A673 (cell line): ENCODE measurements around the gene TRAPPC6A. TPM values are rescaled to one million over a fixed set of nuclear protein-coding genes. Genes with fewer than 3 reads are reported as not detected.

Experiments used
- BruUV-seq: library from RNA; stranded (reverse); fragments of 400-500 nt; replicated peaks from 2 replicates; lab custom pipeline; 2021; lab: Mats Ljungman, UMichigan
- CTCF ChIA-PET: fragments of 300-600 bp; sonication (Branson Sonifier 250); formaldehyde crosslinking; loops from one replicate; lab custom pipeline; 2022; ENCODE audit warnings: antibody characterized with exemption; lab: Charles Lee
- POLR2A ChIA-PET: fragments of 300-600 bp; sonication (Branson Sonifier 250); formaldehyde crosslinking; loops from one replicate; lab custom pipeline; 2022; ENCODE audit warnings: antibody characterized with exemption; ENCODE audit not compliant: low non-redundant PET; lab: Charles Lee
- DNase-seq: peaks from one replicate; pipeline ENCODE4 v3.0.0-alpha.2; 2015; ENCODE audit warnings: low spot score
- H3K27ac ChIP-seq: fragments of 200-600 bp; sonication (generic); 2 replicates; pipeline ENCODE4 v1.5.1; 2016; ENCODE audit warnings: mixed run types, low read depth, mild to moderate bottlenecking, mixed read lengths, antibody characterized with exemption, low read length; ENCODE audit not compliant: poor library complexity, severe bottlenecking
- H3K27me3 ChIP-seq: fragments of 200-600 bp; sonication (generic); replicated peaks from 2 replicates; pipeline ENCODE4 v1.6.1; 2017; ENCODE audit warnings: mixed run types, low read depth, mild to moderate bottlenecking, mixed read lengths, antibody characterized with exemption, low read length; ENCODE audit not compliant: insufficient read depth, poor library complexity
- H3K36me3 ChIP-seq: fragments of 200-600 bp; sonication (generic); 2 replicates; pipeline ENCODE4 v1.6.1; 2016; ENCODE audit warnings: mixed run types, mild to moderate bottlenecking, mixed read lengths, antibody characterized with exemption, low read length; ENCODE audit not compliant: insufficient read depth, poor library complexity, severe bottlenecking
- H3K4me1 ChIP-seq: fragments of 200-600 bp; sonication (generic); 2 replicates; pipeline ENCODE4 v1.6.1; 2017; ENCODE audit warnings: mixed run types, mild to moderate bottlenecking, mixed read lengths, antibody characterized with exemption, low read length; ENCODE audit not compliant: insufficient read depth, poor library complexity, severe bottlenecking
- H3K4me3 ChIP-seq: fragments of 200-600 bp; sonication (generic); 2 replicates; pipeline ENCODE4 v1.5.1; 2016; ENCODE audit warnings: low read depth, mixed run types, mild to moderate bottlenecking, mixed read lengths, low read length; ENCODE audit not compliant: poor library complexity, severe bottlenecking
- H3K9me3 ChIP-seq: fragments of 200-600 bp; sonication (generic); 2 replicates; pipeline ENCODE4 v1.6.1; 2016; ENCODE audit warnings: mixed run types, low read depth, mild to moderate bottlenecking, mixed read lengths, antibody characterized with exemption, low read length; ENCODE audit not compliant: poor library complexity, severe bottlenecking
- EZH2 ChIP-seq: fragments of 200-600 bp; sonication (generic); IDR thresholded peaks from 2 replicates; pipeline ENCODE4 v1.6.1; 2017; ENCODE audit warnings: borderline replicate concordance, low read depth, mild to moderate bottlenecking, mixed read lengths, antibody characterized with exemption, low read length; ENCODE audit not compliant: poor library complexity, severe bottlenecking
- intact Hi-C: fragments of 100-400 bp; cut with micrococcal nuclease; formaldehyde crosslinking; loops from one replicate; pipeline ENCODE4 v1.10.0; 2022; ENCODE audit not compliant: unreplicated experiment
- total RNA-seq: library from RNA; stranded (reverse); gene quantifications from 2 replicates; pipeline ENCODE4 v1.2.3, GENCODE V29; 2021
- TF ChIP-seq, protein P1 (sequence below): fragments of 300-800, 200-600 bp; sonication (generic); conservative IDR thresholded peaks from 2 replicates; pipeline ENCODE4 v1.5.1; 2017; ENCODE audit warnings: low read depth, mild to moderate bottlenecking, antibody characterized with exemption, low read length, moderate library complexity, mixed read lengths

Gene TRAPPC6A
- total RNA-seq, 1 experiment from 2014 or later = 5.8 TPM

DNA sequence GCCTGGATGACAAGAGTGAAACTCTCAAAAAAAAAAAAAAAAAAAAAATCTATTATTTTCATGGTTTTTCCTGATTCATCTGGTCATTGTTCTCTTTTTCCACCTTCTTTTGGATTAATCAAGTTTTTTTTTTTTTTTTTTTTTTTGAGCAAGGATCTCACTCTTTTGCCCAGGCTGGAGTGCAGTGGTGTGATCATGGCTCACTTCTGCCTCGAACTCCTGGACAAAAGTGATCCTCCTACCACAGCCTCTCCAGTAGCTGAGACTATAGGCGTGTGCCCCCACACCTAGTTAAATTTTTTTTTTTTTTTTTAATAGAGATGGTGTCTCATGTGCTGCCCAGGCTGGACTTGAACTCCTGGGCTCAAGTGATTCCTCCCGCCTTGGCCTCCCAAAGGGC, 28.3 kb upstream of the TRAPPC6A start:
- no peak for TF ChIP-seq EZH2
- TF ChIP-seq, protein P1, sequence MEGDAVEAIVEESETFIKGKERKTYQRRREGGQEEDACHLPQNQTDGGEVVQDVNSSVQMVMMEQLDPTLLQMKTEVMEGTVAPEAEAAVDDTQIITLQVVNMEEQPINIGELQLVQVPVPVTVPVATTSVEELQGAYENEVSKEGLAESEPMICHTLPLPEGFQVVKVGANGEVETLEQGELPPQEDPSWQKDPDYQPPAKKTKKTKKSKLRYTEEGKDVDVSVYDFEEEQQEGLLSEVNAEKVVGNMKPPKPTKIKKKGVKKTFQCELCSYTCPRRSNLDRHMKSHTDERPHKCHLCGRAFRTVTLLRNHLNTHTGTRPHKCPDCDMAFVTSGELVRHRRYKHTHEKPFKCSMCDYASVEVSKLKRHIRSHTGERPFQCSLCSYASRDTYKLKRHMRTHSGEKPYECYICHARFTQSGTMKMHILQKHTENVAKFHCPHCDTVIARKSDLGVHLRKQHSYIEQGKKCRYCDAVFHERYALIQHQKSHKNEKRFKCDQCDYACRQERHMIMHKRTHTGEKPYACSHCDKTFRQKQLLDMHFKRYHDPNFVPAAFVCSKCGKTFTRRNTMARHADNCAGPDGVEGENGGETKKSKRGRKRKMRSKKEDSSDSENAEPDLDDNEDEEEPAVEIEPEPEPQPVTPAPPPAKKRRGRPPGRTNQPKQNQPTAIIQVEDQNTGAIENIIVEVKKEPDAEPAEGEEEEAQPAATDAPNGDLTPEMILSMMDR = no peak
- BruUV-seq = no TSS peak
- Histone ChIP-seq H3K9me3 (no peaks in the 10 kb centered on the region), H3K27ac (no peak overlapping the region), H3K27me3 (no peaks in the 10 kb centered on the region), H3K36me3 (no peaks in the 10 kb centered on the region), H3K4me1 (no peaks in the 10 kb centered on the region), H3K4me3 (no peak overlapping the region)
- no peak for DNase-seq
- POLR2A ChIA-PET = no interaction called here
- intact Hi-C loops = no loop called here
- CTCF ChIA-PET = no interaction called here

DNA sequence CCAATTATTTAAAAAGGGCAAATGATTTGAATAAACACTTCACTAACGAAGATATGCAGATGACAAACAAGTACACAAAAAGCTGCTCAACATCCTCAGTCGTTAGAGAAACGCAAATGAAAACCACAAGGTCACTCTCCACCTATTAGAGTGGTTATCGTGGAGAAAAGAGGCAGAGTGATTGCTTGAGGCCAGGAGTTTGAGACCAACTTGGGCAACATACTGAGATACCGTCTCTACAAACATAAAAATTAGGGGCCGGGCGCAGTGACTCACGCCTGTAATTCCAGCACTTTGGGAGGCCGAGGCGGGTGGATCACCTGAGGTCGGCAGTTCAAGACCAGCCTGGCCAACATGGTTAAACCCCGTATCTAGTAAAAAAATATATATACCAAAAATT, 27.8 kb upstream of the TRAPPC6A start:
- TF ChIP-seq, protein P1 = no peak
- TF ChIP-seq EZH2 = no peak
- no peak for DNase-seq
- BruUV-seq = no TSS peak
- POLR2A ChIA-PET = no interaction called here
- Histone ChIP-seq H3K9me3 (no peaks in the 10 kb centered on the region), H3K36me3 (no peaks in the 10 kb centered on the region), H3K4me3 (no peak overlapping the region), H3K27me3 (no peaks in the 10 kb centered on the region), H3K27ac (no peak overlapping the region), H3K4me1 (no peaks in the 10 kb centered on the region)
- CTCF ChIA-PET = no interaction called here
- intact Hi-C loops = no loop called here

DNA sequence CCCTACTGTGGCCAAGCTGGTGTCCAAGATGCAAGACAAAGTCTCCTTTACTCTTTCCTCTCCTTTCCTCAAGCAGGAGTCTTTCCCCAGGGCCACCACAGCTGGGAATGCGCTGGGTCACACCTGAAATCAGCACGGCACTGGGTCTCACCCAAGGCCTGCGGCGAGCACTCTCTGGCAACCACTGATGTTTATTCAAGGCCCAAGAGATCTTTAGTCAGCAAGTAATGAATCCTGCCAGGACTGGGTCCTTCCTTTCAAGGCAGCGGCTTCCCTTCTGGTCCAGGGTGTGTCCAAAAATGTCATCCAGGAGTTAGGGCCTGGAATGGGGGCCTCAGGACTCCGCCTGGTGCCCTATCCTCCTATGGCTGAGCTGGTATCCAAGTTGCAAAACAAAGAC, 24.6 kb upstream of the TRAPPC6A start:
- ChIA-PET POLR2A (no interaction called here), CTCF (interaction anchor here (0.6 kb wide), 1 partner anchor 286 kb away, joined by 5 read pairs; no protein-coding TSS in a partner anchor)
- no peaks in the 10 kb centered on the region for H3K27me3 ChIP-seq
- TF ChIP-seq, protein P1 = no peak
- TF ChIP-seq EZH2 = no peak
- no peak overlapping the region for H3K4me3 ChIP-seq
- H3K4me1 ChIP-seq = no peaks in the 10 kb centered on the region
- BruUV-seq = no TSS peak
- no peaks in the 10 kb centered on the region for H3K9me3 ChIP-seq
- DNase-seq = no peak
- no peak overlapping the region for H3K27ac ChIP-seq
- H3K36me3 ChIP-seq = no peaks in the 10 kb centered on the region
- intact Hi-C loops = no loop called here
